Tibial nerve (tissue), 4 donors: ENCODE results near the gene HOXD9. TPM values are rescaled to one million over a fixed set of nuclear protein-coding genes. Genes with fewer than 3 reads are reported as not detected.
A peak's percentile ranks its signal among the peaks of the same experiment; 100 is the strongest.

Source experiments
- DNase-seq, 2 donors: peaks; one replicate each; pipeline ENCODE4 v3.0.0-alpha.2; 2019; ENCODE audit warnings: low spot score in 2 of 2
- H3K27ac ChIP-seq, 4 donors: fragments of 200-600 bp; sonication (generic) in 3 of 4; one replicate each; pipeline ENCODE4 v1.5.1; 2017 to 2019; ENCODE audit warnings: mild to moderate bottlenecking in 1 of 4
- H3K27me3 ChIP-seq, 2 donors: fragments of 200-600 bp; sonication (generic) in 1 of 2; one replicate each; pipeline versions ENCODE4 v1.5.1 to v1.6.0; 2017 to 2019
- H3K36me3 ChIP-seq, 3 donors: fragments of 200-600 bp; sonication (generic); one replicate each; pipeline ENCODE4 v1.5.1; 2018 to 2019
- H3K4me1 ChIP-seq, 4 donors: fragments of 200-600 bp; sonication (generic) in 3 of 4; one replicate each; pipeline ENCODE4 v1.5.1; 2017 to 2019
- H3K4me3 ChIP-seq, 4 donors: fragments of 200-600 bp; sonication (generic) in 3 of 4; one replicate each; pipeline ENCODE4 v1.5.1; 2017 to 2019; ENCODE audit warnings: mild to moderate bottlenecking in 1 of 4, moderate library complexity in 1 of 4
- H3K9me3 ChIP-seq, 4 donors: fragments of 200-600 bp; sonication (generic) in 3 of 4; one replicate each; pipeline ENCODE4 v1.5.1; 2017 to 2019
- EP300 ChIP-seq, 2 donors: sonication (generic); formaldehyde crosslinking; IDR thresholded peaks; one replicate each; pipeline ENCODE4 v1.6.1; 2017; ENCODE audit warnings: antibody characterized with exemption in 2 of 2, mild to moderate bottlenecking in 1 of 2
- POLR2A ChIP-seq, 2 donors: fragments of 450-650 bp; IDR thresholded peaks; one replicate each; pipeline ENCODE4 v1.6.1; 2017; ENCODE audit warnings: antibody characterized with exemption in 2 of 2, mild to moderate bottlenecking in 2 of 2, moderate library complexity in 2 of 2
- WGBS, 2 donors: methylation state at CpG; one replicate each; pipeline ENCODE4 v1.1.5; 2018; 5-methylcytosine and 5-hydroxymethylcytosine counted together
- total RNA-seq, 4 donors: library from RNA; depleted of rRNA; stranded (reverse); fragments of >200 nt; gene quantifications; one replicate each; pipeline ENCODE4 v1.1.0, GENCODE V29; 2016
- TF ChIP-seq, protein P1 (sequence below), 5 experiments: fragments of 200-600 bp in 3 of 5; fragments of 450-650 bp in 2 of 5; sonication (generic) in 3 of 5; IDR thresholded peaks; one replicate each; pipeline ENCODE4 v1.5.1; 2016 to 2019; ENCODE audit warnings: antibody characterized with exemption in 5 of 5, mild to moderate bottlenecking in 3 of 5, moderate library complexity in 2 of 5

The HOXD9 gene
- total RNA-seq, 4 donors from 2014 or later = 1.9 to 9.4 (median 5.9) TPM

DNA sequence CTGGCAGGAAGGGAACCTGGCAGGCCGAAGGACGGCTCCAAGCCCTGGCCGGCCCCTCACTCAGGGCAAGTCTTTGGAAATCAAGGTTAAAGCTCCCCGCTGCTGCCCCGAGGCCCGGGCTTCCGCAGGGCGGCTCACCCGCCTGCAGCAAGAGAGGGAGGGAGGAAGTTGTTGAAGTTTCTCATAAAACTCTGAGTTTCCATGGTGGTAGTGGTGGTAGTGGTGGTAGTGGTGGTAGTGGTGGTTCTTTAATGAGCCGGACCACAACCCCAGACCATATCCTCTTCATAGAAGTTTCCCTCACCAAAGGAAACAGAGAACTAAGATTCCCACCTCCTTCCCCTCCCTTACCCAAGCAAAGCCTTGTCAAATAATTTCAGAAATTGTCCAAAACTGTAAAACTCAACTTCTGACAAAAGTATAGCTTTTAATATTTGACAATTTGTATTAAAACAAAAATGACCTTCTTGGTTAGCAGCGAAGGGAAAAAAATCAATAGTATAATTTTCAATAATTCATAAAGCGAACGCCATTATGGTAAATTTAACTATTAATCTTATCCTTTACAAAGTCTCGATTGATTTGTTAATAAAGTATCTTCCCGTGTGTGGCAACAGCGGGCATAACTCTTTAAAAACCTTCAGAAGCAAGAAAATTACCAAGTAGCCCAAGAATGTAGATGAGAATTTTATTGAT is 7.4 kb upstream of the HOXD9 start:
- no peaks in the 10 kb centered on the region for H3K36me3 ChIP-seq
- H3K27me3 ChIP-seq = peaks cover 0 to 100% of the 10 kb centered on the region in 2 donors
- WGBS, 2 donors = 51 to 52% methylated on average over 16 of the region's 16 CpGs
- DNase-seq = no peak
- H3K4me1 ChIP-seq = peaks cover 0 to 23% (median 0%) of the 10 kb centered on the region in 4 donors
- H3K27ac ChIP-seq = no peak overlapping the region
- no peaks in the 10 kb centered on the region for H3K9me3 ChIP-seq
- no peak overlapping the region for H3K4me3 ChIP-seq
- TF ChIP-seq, protein P1, sequence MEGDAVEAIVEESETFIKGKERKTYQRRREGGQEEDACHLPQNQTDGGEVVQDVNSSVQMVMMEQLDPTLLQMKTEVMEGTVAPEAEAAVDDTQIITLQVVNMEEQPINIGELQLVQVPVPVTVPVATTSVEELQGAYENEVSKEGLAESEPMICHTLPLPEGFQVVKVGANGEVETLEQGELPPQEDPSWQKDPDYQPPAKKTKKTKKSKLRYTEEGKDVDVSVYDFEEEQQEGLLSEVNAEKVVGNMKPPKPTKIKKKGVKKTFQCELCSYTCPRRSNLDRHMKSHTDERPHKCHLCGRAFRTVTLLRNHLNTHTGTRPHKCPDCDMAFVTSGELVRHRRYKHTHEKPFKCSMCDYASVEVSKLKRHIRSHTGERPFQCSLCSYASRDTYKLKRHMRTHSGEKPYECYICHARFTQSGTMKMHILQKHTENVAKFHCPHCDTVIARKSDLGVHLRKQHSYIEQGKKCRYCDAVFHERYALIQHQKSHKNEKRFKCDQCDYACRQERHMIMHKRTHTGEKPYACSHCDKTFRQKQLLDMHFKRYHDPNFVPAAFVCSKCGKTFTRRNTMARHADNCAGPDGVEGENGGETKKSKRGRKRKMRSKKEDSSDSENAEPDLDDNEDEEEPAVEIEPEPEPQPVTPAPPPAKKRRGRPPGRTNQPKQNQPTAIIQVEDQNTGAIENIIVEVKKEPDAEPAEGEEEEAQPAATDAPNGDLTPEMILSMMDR (IDR thresholded peaks at IDR 0.05) = no peak
- TF ChIP-seq EP300 (IDR thresholded peaks at IDR 0.05) (no peak), POLR2A (IDR thresholded peaks at IDR 0.05) (no peak)

DNA sequence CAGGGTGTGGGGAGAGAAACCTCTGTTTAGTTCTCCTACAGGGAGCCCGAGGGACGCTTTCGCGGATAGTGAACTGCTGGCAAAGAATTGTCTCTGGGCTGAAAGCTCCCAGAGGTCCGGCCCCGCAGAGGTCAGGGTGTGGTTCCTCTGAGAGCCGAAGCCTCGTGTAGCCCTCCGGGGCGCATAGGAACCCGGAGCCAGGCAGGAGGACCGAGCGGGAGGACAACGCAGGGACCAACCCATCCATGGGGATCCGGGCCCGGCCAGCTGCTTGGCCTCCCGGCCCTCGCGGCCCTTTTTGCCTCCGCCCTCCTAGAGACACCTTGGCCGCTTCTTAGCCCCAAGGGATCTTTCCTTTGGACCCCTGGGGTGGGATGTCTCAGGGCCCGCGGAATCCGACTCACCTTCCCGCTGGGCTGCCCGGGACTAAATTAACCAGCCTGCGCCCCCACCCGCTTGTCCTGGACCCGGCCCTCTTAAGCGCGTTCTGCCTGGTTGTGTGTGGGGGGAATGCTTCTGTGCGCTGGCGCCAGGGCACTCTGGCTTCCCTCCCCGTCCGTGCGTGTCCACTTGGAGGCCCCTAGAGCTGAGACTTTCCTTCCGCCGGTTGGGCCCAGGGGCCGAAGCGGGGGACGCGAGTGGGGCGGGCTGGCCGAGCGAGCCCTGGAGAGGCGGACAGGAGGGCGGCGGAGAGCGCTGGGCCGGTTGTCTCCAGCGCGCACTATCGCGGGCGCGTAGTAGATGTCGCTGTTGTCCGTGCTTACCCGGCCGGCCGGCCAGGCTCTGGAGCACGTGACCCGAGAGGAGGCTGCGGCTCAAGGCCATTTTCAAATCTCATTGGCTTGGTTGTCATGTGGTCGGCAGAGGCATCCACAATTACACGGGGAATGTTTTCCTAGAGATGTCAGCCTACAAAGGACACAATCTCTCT is 6.4 kb upstream of the HOXD9 start, which contains the start of gene HOXD10:
Gene HOXD10 (plus strand): TSS at position 896 of the 931 bp plus-strand sequence. CDS start 56 bp downstream, outside the sequence.
- peak within 1 kb of the TSS in 1 of 4 donors; percentile 16 for H3K27ac ChIP-seq
- H3K27me3 ChIP-seq = peaks cover 3 to 100% of the 10 kb centered on the region in 2 donors
- H3K4me3 ChIP-seq = peak within 1 kb of the TSS in 1 of 4 donors; percentile 29
- H3K9me3 ChIP-seq = no peaks in the 10 kb centered on the region
- TF ChIP-seq EP300 (IDR thresholded peaks at IDR 0.05) (peak in 1 of 2 donors; percentile 8), POLR2A (IDR thresholded peaks at IDR 0.05) (no peak)
- TF ChIP-seq, protein P1 (IDR thresholded peaks at IDR 0.05) = peak in 3 of 5 experiments; percentile 9 to 40 (median 15)
- 7% methylated on average over 61 to 62 of the region's 66 CpGs for WGBS, 2 donors
- no peaks in the 10 kb centered on the region for H3K36me3 ChIP-seq
- DNase-seq = no peak
- peaks cover 0 to 21% (median 0%) of the 10 kb centered on the region in 4 donors for H3K4me1 ChIP-seq

DNA sequence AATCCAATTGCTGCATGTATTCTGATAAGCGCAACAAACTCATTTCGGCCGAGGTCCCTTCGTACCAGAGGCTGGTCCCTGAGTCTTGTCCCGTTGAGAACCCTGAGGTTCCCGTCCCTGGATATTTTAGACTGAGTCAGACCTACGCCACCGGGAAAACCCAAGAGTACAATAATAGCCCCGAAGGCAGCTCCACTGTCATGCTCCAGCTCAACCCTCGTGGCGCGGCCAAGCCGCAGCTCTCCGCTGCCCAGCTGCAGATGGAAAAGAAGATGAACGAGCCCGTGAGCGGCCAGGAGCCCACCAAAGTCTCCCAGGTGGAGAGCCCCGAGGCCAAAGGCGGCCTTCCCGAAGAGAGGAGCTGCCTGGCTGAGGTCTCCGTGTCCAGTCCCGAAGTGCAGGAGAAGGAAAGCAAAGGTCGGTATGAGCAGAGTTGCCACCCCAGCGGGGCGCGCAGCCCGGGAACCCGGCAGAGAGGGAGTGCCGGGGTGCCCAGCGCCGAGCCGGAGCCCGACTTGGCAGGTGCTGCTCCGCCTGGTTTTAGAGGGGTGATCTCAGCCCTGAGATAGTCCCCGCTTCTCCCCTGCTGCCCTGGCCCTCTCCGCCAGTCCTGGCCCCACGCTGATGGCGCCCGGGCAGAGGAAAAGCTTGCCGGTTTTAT is 5.2 kb upstream of the HOXD9 start:
- DNase-seq = no peak
- Histone ChIP-seq H3K4me1 (peaks cover 0 to 27% (median under 1%) of the 10 kb centered on the region in 4 donors), H3K36me3 (no peaks in the 10 kb centered on the region), H3K27me3 (peaks cover 9 to 100% of the 10 kb centered on the region in 2 donors), H3K27ac (peak overlapping the region in 1 of 4 donors; percentile 16), H3K9me3 (no peaks in the 10 kb centered on the region), H3K4me3 (peak overlapping the region in 1 of 4 donors; percentile 29)
- 13 to 19% methylated on average over 30 to 40 of the region's 40 CpGs for WGBS, 2 donors
- TF ChIP-seq EP300 (IDR thresholded peaks at IDR 0.05) (no peak), POLR2A (IDR thresholded peaks at IDR 0.05) (no peak)
- TF ChIP-seq, protein P1 (IDR thresholded peaks at IDR 0.05) = no peak

DNA sequence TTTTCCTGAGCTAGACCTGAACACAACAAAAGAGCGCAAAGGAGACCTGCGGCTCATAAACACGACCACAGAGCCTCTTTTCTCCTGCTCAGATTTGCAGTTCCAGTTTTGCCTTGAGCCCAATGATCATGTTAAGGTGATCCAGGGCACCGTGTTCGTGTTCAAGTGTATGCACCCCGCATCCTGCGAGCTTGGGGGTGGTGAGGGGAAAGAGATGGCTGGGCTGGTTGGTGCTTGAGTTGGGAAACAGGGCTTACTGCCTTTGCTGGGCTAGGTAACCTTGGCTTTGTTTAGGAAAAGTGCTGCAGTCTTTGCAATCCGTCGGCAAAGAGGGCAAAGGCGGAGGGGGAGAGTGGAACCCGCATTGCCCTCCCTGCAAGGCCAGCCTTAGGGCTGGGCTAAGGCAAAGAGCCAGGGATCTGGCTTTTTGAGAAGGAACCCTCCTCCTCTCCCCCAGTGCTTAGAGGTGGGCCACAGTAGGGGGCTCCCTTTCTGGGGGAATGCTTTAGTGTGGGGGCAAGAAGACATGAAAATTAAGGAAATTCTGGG is 4.6 kb upstream of the HOXD9 start:
- no peak for TF ChIP-seq POLR2A (IDR thresholded peaks at IDR 0.05)
- TF ChIP-seq EP300 (IDR thresholded peaks at IDR 0.05) = no peak
- TF ChIP-seq, protein P1 (IDR thresholded peaks at IDR 0.05) = no peak
- Histone ChIP-seq H3K9me3 (no peaks in the 10 kb centered on the region), H3K27ac (peak overlapping the region in 1 of 4 donors; percentile 16), H3K4me1 (peaks cover 0 to 33% (median 4%) of the 10 kb centered on the region in 4 donors), H3K27me3 (peaks cover 9 to 100% of the 10 kb centered on the region in 2 donors), H3K4me3 (peak overlapping the region in 1 of 4 donors; percentile 29), H3K36me3 (no peaks in the 10 kb centered on the region)
- DNase-seq = no peak
- 16 to 19% methylated on average over 11 of the region's 11 CpGs for WGBS, 2 donors
